Measurements from ENCODE around the gene HPSE2. TPM values are rescaled to one million over a fixed set of nuclear protein-coding genes. Genes with fewer than 3 reads are reported as not detected.

HPSE2 gene
- total and polyA plus RNA-seq, 2 experiments from 2014 or later, result not detected

- Histone ChIP-seq H4K20me1 (ENCODE audit: insufficient read depth) (no peaks in the 10 kb centered on the region), H3K4me1 (ENCODE audit: insufficient read depth) (no peaks in the 10 kb centered on the region), H3K4me3 (no peak overlapping the region), H3F3A (ENCODE audit: insufficient read depth) (no peaks in the 10 kb centered on the region), H3K9me2 (ENCODE audit: insufficient read depth) (no peaks in the 10 kb centered on the region), H2AFZ (no peak overlapping the region), H3K9ac (no peak overlapping the region), H3K79me2 (ENCODE audit: insufficient read depth) (no peaks in the 10 kb centered on the region), H3K36me3 (ENCODE audit: low read depth) (no peaks in the 10 kb centered on the region), H3K27ac (no peak overlapping the region), H3K9me3 (ENCODE audit: low read depth) (no peaks in the 10 kb centered on the region), H3K27me3 (replicated peaks; ENCODE audit: insufficient read depth) (0 out of 2 replicates have a peak, but pooled peaks cover 2% of the 10 kb centered on the region), H3K4me2 (ENCODE audit: unreplicated experiment) (no peak overlapping the region)
- 75 to 77% methylated on average over 4 of the region's 4 CpGs for WGBS, 2 experiments (ENCODE audit: low coverage in 1 of 2, low lambda C conversion rate in 2 of 2, missing lambda C conversion rate in 2 of 2)
- no peak for TF ChIP-seq EZH2phosphoT487 (IDR thresholded peaks at IDR 0.05; ENCODE audit: insufficient read depth, low read depth)
- TF ChIP-seq EZH2 (IDR thresholded peaks at IDR 0.05; ENCODE audit: insufficient read depth, poor library complexity, severe bottlenecking), result no peak
- in situ Hi-C loops (cut with MboI), result no loop called here
- no peak for DNase-seq
These were observed 559.8 kb downstream of the HPSE2 start for GRCh38 chr10:98675902-98676301.

DNA sequence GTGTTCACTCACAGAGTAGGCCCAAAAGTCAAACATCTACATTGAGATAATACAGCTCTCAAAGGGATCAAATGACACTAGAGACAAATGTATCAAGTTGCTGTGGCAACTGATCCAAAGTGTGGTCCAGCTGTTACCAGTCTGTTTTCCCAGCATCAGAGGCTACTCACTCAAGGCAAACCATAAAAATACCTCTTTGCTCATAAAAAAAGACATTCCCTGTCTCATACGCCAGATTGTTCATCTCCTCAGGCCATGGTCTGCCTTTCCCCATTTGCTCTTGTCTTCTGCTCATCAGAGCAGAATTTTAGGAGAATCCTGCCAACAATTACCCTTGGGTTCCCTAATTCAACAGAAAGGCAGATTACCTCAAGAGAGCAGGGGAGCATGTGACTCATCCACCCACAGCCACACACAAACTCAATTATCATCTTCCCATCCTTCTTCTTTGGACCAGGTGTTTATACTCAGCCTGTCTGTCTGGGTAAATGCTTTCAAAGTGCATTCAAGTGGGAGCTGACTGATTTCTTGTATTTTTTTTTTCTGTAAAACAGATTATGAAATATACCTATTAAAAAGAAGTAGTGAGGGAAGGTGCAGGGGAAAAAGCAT, 562.4 kb downstream of the HPSE2 start:
- no peaks in the 10 kb centered on the region for H3K79me2 ChIP-seq (ENCODE audit: insufficient read depth)
- no peaks in the 10 kb centered on the region for H3K9me2 ChIP-seq (ENCODE audit: insufficient read depth)
- DNase-seq, result no peak
- no peaks in the 10 kb centered on the region for H4K20me1 ChIP-seq (ENCODE audit: insufficient read depth)
- no peak overlapping the region for H3K9ac ChIP-seq
- H3K27ac ChIP-seq, result no peak overlapping the region
- no peak overlapping the region for H2AFZ ChIP-seq
- no peaks in the 10 kb centered on the region for H3K27me3 ChIP-seq (replicated peaks; ENCODE audit: insufficient read depth)
- H3F3A ChIP-seq (ENCODE audit: insufficient read depth), result no peaks in the 10 kb centered on the region
- no peak for TF ChIP-seq EZH2 (IDR thresholded peaks at IDR 0.05; ENCODE audit: insufficient read depth, poor library complexity, severe bottlenecking)
- TF ChIP-seq EZH2phosphoT487 (IDR thresholded peaks at IDR 0.05; ENCODE audit: insufficient read depth, low read depth), result no peak
- WGBS, 2 experiments (ENCODE audit: low coverage in 1 of 2, low lambda C conversion rate in 2 of 2, missing lambda C conversion rate in 2 of 2), result 70 to 74% methylated on average over 1 of the region's 1 CpG
- no peak overlapping the region for H3K4me2 ChIP-seq (ENCODE audit: unreplicated experiment)
- no peaks in the 10 kb centered on the region for H3K4me1 ChIP-seq (ENCODE audit: insufficient read depth)
- H3K9me3 ChIP-seq (ENCODE audit: low read depth), result no peaks in the 10 kb centered on the region
- no peaks in the 10 kb centered on the region for H3K36me3 ChIP-seq (ENCODE audit: low read depth)
- in situ Hi-C loops (cut with MboI), result no loop called here
- no peak overlapping the region for H3K4me3 ChIP-seq

GRCh38 chr10:98667081-98667480, 568.6 kb downstream of the HPSE2 start:
- TF ChIP-seq EZH2 (IDR thresholded peaks at IDR 0.05; ENCODE audit: insufficient read depth, poor library complexity, severe bottlenecking), result no peak
- TF ChIP-seq EZH2phosphoT487 (IDR thresholded peaks at IDR 0.05; ENCODE audit: insufficient read depth, low read depth), result no peak
- H3K9me3 ChIP-seq (ENCODE audit: low read depth), result no peaks in the 10 kb centered on the region
- no peaks in the 10 kb centered on the region for H3K79me2 ChIP-seq (ENCODE audit: insufficient read depth)
- DNase-seq, result peak; percentile 21
- no peak overlapping the region for H3K4me2 ChIP-seq (ENCODE audit: unreplicated experiment)
- in situ Hi-C loops (cut with MboI), result no loop called here
- no peaks in the 10 kb centered on the region for H3K36me3 ChIP-seq (ENCODE audit: low read depth)
- 0 to 5% methylated on average over 1 of the region's 1 CpG for WGBS, 2 experiments (ENCODE audit: low coverage in 1 of 2, low lambda C conversion rate in 2 of 2, missing lambda C conversion rate in 2 of 2)
- no peaks in the 10 kb centered on the region for H3K27me3 ChIP-seq (replicated peaks; ENCODE audit: insufficient read depth)
- H3K9ac ChIP-seq, result no peak overlapping the region
- H4K20me1 ChIP-seq (ENCODE audit: insufficient read depth), result no peaks in the 10 kb centered on the region
- no peak overlapping the region for H3K4me3 ChIP-seq
- H3K4me1 ChIP-seq (ENCODE audit: insufficient read depth), result no peaks in the 10 kb centered on the region
- no peak overlapping the region for H3K27ac ChIP-seq
- H3K9me2 ChIP-seq (ENCODE audit: insufficient read depth), result no peaks in the 10 kb centered on the region
- no peaks in the 10 kb centered on the region for H3F3A ChIP-seq (ENCODE audit: insufficient read depth)
- no peak overlapping the region for H2AFZ ChIP-seq

- no peak for TF ChIP-seq EZH2 (IDR thresholded peaks at IDR 0.05; ENCODE audit: insufficient read depth, poor library complexity, severe bottlenecking)
- no peak for TF ChIP-seq EZH2phosphoT487 (IDR thresholded peaks at IDR 0.05; ENCODE audit: insufficient read depth, low read depth)
- H3K27ac ChIP-seq, result no peak overlapping the region
- peak; percentile 6 for DNase-seq
- H2AFZ ChIP-seq, result no peak overlapping the region
- H3K9me2 ChIP-seq (ENCODE audit: insufficient read depth), result no peaks in the 10 kb centered on the region
- H3K4me3 ChIP-seq, result no peak overlapping the region
- H3K4me1 ChIP-seq (ENCODE audit: insufficient read depth), result no peaks in the 10 kb centered on the region
- no peaks in the 10 kb centered on the region for H3K27me3 ChIP-seq (replicated peaks; ENCODE audit: insufficient read depth)
- H3K9me3 ChIP-seq (ENCODE audit: low read depth), result no peaks in the 10 kb centered on the region
- H3K79me2 ChIP-seq (ENCODE audit: insufficient read depth), result no peaks in the 10 kb centered on the region
- H4K20me1 ChIP-seq (ENCODE audit: insufficient read depth), result no peaks in the 10 kb centered on the region
- no peaks in the 10 kb centered on the region for H3K36me3 ChIP-seq (ENCODE audit: low read depth)
- H3F3A ChIP-seq (ENCODE audit: insufficient read depth), result no peaks in the 10 kb centered on the region
- in situ Hi-C loops (cut with MboI), result no loop called here
- H3K4me2 ChIP-seq (ENCODE audit: unreplicated experiment), result no peak overlapping the region
- H3K9ac ChIP-seq, result no peak overlapping the region
These were observed 569.4 kb downstream of the HPSE2 start for GRCh38 chr10:98666276-98666675.

All from GM23248 (cell line).